HG02759 (cell line): Measurements from ENCODE around the gene TEP1.
"Not testable (repeated sequence)": the region's sequence is repeated elsewhere in the genome, so short reads cannot be mapped to it uniquely, and the experiment has no call there.

Experiments
- ATAC-seq: cut with Tn5 transposase; IDR thresholded peaks from one replicate; pipeline ENCODE4 v1.9.1; 2021; ENCODE audit warnings: mild to moderate bottlenecking, moderate library complexity; ENCODE audit not compliant: unreplicated experiment

Gene TEP1

GRCh38 chr14:20412876-20413743, at the start of gene TEP1:
TEP1 (minus strand) TSS chr14:20413501; CDS start chr14:20408439, 5,062 bp downstream.
- ATAC-seq = peak; percentile 86

- ATAC-seq = peak; percentile 95
Measured at GRCh38 chr14:20461225-20462141, 48.2 kb upstream of the TEP1 start, which contains the start of gene PIP4P1. PIP4P1 (minus strand) TSS chr14:20461434; CDS start chr14:20461325, 109 bp downstream.

- peak; percentile 7 for ATAC-seq
Measured at GRCh38 chr14:20460458-20461224, 47.3 kb upstream of the TEP1 start.

GRCh38 chr14:20458031-20458789, 44.9 kb upstream of the TEP1 start:
- no peak for ATAC-seq

GRCh38 chr14:20456971-20457370, 43.7 kb upstream of the TEP1 start:
- no peak for ATAC-seq

GRCh38 chr14:20455355-20456300, 42.3 kb upstream of the TEP1 start:
- ATAC-seq = peak; percentile 55

GRCh38 chr14:20454516-20455354, 41.4 kb upstream of the TEP1 start, which contains the start of the genes APEX1 and OSGEP:
APEX1 (plus strand) TSS chr14:20455226; CDS start chr14:20455646, 420 bp downstream.
OSGEP (minus strand) TSS chr14:20454812; CDS start chr14:20454683, 129 bp downstream.
- peak; percentile 87 for ATAC-seq

GRCh38 chr14:20452831-20453230, 39.5 kb upstream of the TEP1 start:
- ATAC-seq = not testable (repeated sequence)

- ATAC-seq = no peak
Measured at GRCh38 chr14:20446889-20447288, 33.6 kb upstream of the TEP1 start.

- not testable (repeated sequence) for ATAC-seq
Measured at GRCh38 chr14:20443650-20444049, 30.3 kb upstream of the TEP1 start.

GRCh38 chr14:20441461-20441860, 28.2 kb upstream of the TEP1 start:
- ATAC-seq = no peak

GRCh38 chr14:20440882-20441281, 27.6 kb upstream of the TEP1 start:
- peak; percentile 38 for ATAC-seq

GRCh38 chr14:20440465-20440864, 27.2 kb upstream of the TEP1 start:
- no peak for ATAC-seq

- no peak for ATAC-seq
Measured at GRCh38 chr14:20438664-20439063, 25.4 kb upstream of the TEP1 start.

- ATAC-seq = no peak
Measured at GRCh38 chr14:20436363-20436755, 23.1 kb upstream of the TEP1 start.

GRCh38 chr14:20435582-20436362, 22.5 kb upstream of the TEP1 start, which contains the start of gene KLHL33:
KLHL33 (minus strand) TSS chr14:20436166; CDS start chr14:20435811, 355 bp downstream.
- ATAC-seq = no peak
